CD4-positive, alpha-beta T cell treated with Interleukin-4 for 4 hours (primary cell): ENCODE measurements around the gene BTLA.
A peak's percentile ranks its signal among the peaks of the same experiment; 100 is the strongest.
"Not testable (repeated sequence)": the region's sequence is repeated elsewhere in the genome, so short reads cannot be mapped to it uniquely, and the experiment has no call there.

Source experiments
- DNase-seq: peaks from one replicate; pipeline ENCODE4 v3.0.0-alpha.2; 2020

The BTLA gene

DNA sequence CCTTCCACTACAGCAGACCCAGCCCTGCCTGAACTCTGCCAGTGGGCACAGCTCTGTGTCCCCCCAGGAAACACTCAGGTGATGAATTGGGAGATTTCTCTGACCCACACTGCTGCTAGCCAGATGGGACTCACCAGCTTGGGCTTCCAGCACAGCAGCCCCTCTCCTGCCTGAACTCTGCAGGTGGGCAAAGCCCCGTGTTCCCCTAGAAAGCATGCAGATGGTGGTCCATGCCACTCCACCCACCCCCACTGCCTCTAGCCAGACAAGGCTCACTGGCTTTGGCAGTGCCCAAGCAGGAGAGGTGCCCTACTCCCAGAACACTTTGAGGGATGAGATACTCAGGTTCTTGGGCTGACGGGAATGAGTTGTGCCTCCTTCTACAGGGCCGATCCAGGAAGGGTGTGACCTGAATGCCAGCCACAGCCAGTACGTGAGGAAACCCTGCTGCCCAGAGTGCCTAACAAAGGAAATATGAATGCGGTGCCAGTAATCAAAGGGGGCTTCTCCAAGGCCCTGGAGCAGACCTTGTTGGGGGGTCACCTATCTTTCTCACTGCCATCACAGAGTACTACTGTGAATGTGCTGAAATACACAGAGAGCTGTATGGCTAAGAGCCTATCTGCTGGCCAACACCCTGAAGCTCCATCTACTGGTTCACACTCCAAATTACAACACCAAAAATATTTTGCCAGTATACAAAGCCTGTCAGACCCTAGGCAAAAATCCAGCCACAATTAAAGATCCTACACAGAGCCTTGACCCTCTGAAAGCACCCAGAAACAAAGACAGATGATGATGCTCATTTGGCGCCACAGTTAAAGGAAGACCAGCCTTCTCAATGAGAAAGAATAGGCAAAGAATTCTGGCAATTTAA is 61.9 kb downstream of the BTLA start:
- peak; percentile 54 for DNase-seq

DNA sequence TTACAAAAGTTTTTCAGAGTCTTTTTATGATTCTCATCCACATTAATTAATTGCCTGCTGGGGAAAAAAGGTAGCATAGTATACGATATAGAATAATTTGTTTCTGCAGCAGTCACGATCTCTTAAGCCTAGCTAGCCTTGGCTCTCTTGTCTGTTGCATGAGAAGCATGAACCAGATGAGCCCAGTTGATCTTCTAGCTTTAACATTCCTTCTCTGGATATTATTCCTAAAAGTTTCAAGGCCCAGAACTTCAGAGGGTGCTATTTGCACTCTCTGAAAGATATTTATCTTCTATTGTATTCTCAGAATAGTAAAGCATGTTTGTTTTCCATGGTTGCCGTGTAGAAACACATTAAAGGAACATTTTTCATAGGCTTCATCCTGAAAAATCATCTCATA is 69.3 kb downstream of the BTLA start:
- no peak for DNase-seq

DNA sequence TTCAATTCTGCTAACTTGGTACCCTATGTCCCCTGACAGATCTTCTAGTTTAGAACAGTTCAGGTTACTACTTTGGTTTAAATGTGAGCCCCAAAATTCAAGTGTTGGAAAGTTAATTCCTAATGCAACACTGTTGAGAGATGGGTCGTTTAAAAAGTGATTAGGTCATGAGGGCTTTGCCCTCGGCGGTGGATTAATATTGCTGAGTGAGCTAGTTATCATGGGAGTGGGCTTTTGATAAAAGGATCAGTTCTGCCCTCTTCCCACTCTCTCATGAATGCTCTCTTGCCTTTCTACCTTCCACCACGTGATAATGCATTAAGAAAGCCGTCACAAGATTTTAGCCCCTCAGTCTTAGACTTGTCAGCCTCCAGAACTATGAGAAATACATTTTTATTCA is 72.1 kb downstream of the BTLA start:
- no peak for DNase-seq

DNA sequence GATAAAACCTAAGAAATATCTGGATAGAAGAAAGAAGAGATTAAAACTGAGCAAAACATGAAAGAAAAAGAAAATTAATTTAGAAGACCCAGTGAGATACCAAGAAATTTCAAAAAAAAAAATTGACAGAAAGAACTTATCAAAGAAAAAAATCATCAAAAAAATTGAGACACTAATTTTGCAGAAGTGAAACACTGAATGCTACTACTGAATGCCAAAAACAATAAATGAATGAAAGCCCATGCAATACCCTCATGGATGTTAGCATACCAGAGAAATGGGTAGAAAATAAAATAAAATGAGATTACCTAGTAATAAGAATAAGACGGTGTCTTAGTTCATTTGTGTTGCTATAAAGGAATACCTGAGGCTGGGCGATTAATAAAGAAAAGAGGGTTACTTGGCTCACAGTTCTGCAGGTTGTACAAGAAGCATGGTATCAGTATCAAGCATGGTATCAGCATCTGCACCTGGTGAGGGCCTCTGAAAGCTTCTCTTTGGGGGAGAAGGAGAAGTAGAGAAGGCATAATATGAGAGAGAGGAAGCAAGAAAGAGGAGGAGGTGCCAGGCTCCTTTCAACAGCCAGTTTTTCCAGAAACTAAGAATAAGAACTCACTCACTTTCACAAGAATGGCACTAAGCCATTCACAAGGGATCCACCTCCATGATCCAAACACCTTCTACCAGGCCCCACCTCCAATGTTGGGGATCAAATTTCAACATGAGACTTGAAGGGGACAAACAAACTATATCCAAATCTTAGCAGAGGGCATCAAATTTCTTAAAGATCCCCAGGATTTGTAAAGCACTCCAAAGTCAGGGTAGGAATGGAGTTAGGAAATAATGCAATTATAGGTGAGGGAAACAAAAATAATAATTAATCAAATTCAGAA is 73.2 kb downstream of the BTLA start:
- no peak for DNase-seq

DNA sequence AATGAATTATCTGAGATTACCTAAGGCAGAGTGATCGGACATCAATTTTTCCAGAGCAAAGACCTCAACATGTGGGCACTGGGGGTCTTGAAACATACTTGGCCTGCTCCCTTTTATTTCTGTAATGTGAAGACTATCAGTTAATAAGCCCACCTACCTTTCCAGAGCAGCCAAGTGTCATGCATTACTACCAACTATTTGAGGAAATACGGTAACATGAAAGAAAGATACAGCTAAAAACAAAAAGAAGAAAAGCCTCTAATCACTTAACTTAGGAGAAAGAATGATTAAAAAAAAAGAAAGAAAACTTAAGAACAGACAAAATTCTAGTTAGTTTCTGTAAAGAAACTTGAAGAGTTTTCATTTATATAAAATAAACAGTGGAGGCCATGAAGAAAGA is 73.9 kb downstream of the BTLA start:
- no peak for DNase-seq

DNA sequence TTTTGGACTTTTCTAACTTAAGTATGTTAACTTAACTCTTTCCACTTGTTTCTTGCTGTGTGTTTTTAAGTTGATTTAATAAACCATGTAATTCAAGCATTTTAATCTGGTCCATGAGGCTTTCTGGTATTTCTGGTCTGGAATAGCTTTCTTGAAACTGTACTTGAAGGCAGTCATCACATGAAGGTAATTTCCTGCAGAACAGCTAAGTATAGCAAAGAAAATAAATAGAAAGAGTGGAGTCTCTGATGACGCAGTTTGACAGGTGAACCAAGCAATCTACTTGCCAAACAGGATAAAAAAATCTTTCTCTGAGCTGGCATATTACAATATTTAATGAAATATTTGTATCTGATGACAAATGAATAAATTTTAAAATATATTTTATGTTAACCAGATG is 74.9 kb downstream of the BTLA start:
- DNase-seq, result no peak

DNA sequence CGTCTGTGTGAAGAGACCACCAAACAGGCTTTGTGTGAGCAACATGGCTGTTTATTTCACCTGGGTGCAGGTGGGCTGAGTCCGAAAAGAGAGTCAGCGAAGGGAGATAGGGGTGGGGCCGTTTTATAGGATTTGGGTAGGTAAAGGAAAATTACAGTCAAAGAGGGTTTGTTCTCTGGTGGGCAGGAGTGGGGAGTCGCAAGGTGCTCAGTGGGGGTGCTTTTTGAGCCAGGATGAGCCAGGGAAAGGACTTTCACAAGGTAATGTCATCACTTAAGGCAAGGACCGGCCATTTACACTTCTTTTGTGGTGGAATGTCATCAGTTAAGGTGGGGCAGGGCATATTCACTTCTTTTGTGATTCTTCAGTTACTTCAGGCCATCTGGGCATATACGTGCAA is 76.4 kb downstream of the BTLA start:
- DNase-seq, result not testable (repeated sequence)

DNA sequence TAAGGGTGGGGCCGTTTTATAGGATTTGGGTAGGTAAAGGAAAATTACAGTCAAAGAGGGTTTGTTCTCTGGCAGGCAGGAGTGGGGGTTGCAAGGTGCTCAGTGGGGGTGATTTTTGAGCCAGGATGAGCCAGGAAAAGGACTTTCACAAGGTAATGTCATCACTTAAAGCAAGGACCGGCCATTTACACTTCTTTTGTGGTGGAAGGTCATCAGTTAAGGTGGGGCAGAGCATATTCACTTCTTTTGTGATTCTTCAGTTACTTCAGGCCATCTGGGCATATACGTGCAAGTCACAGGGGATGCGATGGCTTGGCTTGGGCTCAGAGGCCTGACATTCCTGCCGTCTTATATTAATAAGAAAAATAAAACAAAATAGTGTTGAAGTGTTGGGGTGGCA is 80.7 kb downstream of the BTLA start:
- DNase-seq, result not testable (repeated sequence)

DNA sequence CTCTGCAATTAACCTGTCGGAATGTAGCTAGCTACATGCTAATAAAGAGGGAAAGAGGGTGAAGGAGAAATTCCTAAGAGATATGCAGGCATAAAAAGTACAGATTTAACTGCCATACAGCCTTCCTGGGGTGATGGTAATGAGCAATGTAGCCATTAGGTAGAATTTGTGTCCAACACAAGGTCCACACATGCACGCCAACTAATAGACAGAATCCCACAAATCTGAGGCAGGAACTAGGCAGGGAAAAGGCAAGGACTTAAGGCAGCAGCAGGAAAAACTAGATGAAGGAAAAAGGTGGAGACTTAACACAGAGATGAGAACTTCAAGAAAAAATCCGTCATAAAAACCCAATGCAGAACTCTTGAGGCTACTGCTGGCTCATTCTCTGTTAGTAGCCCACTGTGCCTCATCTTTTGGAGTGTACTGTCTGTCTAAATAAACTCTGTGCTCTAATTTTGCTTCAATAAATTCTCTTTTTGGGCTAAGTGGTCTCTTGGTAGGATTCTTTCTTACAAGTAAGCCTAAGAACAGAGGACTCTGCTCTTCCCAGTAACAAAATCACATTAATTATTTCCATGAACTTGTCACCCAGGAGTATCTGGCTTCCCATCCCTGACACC is 81.5 kb downstream of the BTLA start:
- no peak for DNase-seq

DNA sequence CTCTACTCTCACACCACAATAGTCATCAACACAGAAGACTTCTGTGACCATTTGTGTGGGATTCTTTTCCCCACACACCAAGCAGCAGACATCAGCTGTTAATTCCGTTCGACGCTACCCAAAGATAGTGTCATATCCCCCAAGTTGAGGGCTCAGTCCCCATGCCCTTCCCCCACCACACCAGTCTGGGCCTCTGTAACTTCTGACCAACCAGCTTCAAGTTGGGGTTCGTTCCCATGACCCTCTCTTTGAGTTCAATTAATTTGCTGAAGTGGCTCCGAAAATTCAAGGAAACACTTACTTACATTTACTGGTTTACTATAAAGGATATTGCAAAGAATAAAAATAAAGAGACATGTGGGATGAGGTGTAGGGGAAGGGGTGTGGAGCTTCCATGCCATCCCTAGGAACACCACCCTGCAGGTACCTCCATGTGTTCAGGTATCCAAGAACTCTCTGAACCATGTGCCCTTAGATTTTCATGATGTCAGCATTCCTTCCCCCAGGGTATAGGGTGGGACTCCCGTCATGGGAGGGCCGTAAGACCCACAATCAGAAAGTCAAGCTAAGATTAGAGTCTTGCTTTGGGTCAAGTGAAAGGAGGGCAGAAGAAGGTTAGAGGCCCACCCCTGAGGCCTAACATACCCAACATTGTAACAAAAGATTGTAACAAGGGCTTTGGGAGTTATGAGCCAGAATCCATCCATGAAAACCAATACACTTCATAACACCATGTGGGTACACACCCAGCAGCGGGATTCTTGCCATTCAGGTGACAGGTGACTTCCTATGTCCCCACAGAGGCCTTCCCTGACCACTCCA is 82.7 kb downstream of the BTLA start:
- no peak for DNase-seq

DNA sequence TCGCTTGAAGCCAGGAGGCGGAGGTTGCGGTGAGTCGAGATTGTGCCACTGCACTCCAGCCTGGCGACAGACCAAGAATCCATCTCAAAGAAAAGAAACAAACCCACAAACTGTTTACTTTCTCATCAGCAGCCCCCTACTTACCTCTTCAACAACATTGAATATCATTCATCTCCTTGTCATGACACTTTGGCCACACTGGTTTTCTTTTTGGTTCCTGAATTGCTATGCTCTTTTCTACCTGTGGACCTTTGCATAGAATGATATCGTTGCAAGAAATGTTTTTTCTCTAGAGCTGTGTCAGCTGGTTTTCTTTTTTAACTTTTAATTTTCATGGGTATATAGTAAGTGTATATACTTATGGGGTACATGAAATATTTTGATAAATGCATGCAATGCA is 83.9 kb downstream of the BTLA start:
- no peak for DNase-seq
